ENCODE data around the gene ZNF846.
"Not testable (repeated sequence)": the region's sequence is repeated elsewhere in the genome, so short reads cannot be mapped to it uniquely, and the experiment has no call there.

The ZNF846 gene

GRCh38 chr19:9786342-9786741, 17.8 kb upstream of the ZNF846 start:
- Histone ChIP-seq H3K4me3 (peak overlapping the region; percentile 45 to 70 (median 56)), H3K27ac (peak overlapping the region in 20 of 21 experiments; percentile 39 to 94 (median 90))

GRCh38 chr19:9785367-9786331, 17.1 kb upstream of the ZNF846 start:
- H3K27ac ChIP-seq: peak overlapping the region; percentile 65 to 94 (median 90)
- H3K4me3 ChIP-seq: peak overlapping the region; percentile 45 to 70 (median 56)

GRCh38 chr19:9784163-9784496, 15.6 kb upstream of the ZNF846 start:
- peak overlapping the region in 7 of 21 experiments; percentile 68 to 93 (median 78) for H3K27ac ChIP-seq
- not testable (repeated sequence) for H3K4me3 ChIP-seq

GRCh38 chr19:9782338-9782737, 13.8 kb upstream of the ZNF846 start:
- Histone ChIP-seq H3K4me3 (no peak overlapping the region), H3K27ac (no peak overlapping the region)

GRCh38 chr19:9757544-9758501, 10.7 kb downstream of the ZNF846 start:
- no peak overlapping the region for H3K4me3 ChIP-seq
- H3K27ac ChIP-seq: no peak overlapping the region

GRCh38 chr19:9752701-9753443, 15.7 kb downstream of the ZNF846 start:
- Histone ChIP-seq H3K27ac (no peak overlapping the region), H3K4me3 (no peak overlapping the region)

GRCh38 chr19:9751446-9751845, 17.1 kb downstream of the ZNF846 start:
- H3K4me3 ChIP-seq: no peak overlapping the region
- H3K27ac ChIP-seq: no peak overlapping the region

- H3K27ac ChIP-seq: no peak overlapping the region
These were observed 26.9 kb downstream of the ZNF846 start for GRCh38 chr19:9741476-9742171.

GRCh38 chr19:9735986-9736385, 32.6 kb downstream of the ZNF846 start:
- no peak overlapping the region for H3K27ac ChIP-seq
- no peak overlapping the region for H3K4me3 ChIP-seq

More at GRCh38 chr19:9741476-9742171, 26.9 kb downstream of the ZNF846 start:
- H3K4me3 ChIP-seq: no peak overlapping the region

- H3K4me3 ChIP-seq, H3K27ac ChIP-seq: not testable (repeated sequence)
These were observed 38.5 kb downstream of the ZNF846 start for GRCh38 chr19:9730056-9730455.

GRCh38 chr19:9729162-9729561, 39.4 kb downstream of the ZNF846 start:
- Histone ChIP-seq H3K27ac (no peak overlapping the region), H3K4me3 (no peak overlapping the region)

GRCh38 chr19:9727644-9728043, 40.9 kb downstream of the ZNF846 start:
- no peak overlapping the region for H3K4me3 ChIP-seq
- no peak overlapping the region for H3K27ac ChIP-seq

GRCh38 chr19:9725508-9726201, 42.9 kb downstream of the ZNF846 start:
- not testable (repeated sequence) for H3K27ac ChIP-seq, H3K4me3 ChIP-seq

GRCh38 chr19:9724157-9724556, 44.4 kb downstream of the ZNF846 start:
- Histone ChIP-seq H3K27ac (no peak overlapping the region), H3K4me3 (no peak overlapping the region)

GRCh38 chr19:9721861-9722260, 46.7 kb downstream of the ZNF846 start:
- Histone ChIP-seq H3K27ac (peak overlapping the region in 8 of 21 experiments; percentile 7 to 62 (median 24)), H3K4me3 (no peak overlapping the region)

GRCh38 chr19:9720541-9720940, 48.0 kb downstream of the ZNF846 start:
- Histone ChIP-seq H3K4me3 (no peak overlapping the region), H3K27ac (no peak overlapping the region)

- Histone ChIP-seq H3K4me3 (no peak overlapping the region), H3K27ac (no peak overlapping the region)
These were observed 56.7 kb downstream of the ZNF846 start for GRCh38 chr19:9711815-9712214.

GRCh38 chr19:9709305-9709704, 59.2 kb downstream of the ZNF846 start:
- Histone ChIP-seq H3K27ac (peak overlapping the region in 3 of 21 experiments; percentile 6 to 57 (median 33)), H3K4me3 (no peak overlapping the region)

Data from skin epidermis (tissue), 12 donors.